ENCODE measurements around the gene ATG2B.

Gene ATG2B

GRCh38 chr14:96275177-96276112 lies 87.7 kb downstream of the ATG2B start:
- no peaks in the 10 kb centered on the region for H3K36me3 ChIP-seq (ENCODE audit: control insufficient read depth, insufficient read depth, low read length)
- no peaks in the 10 kb centered on the region for H3K9me3 ChIP-seq (ENCODE audit: control insufficient read depth, low read length)
- H3K27me3 ChIP-seq (ENCODE audit: control insufficient read depth, insufficient read depth, low read length, poor library complexity, severe bottlenecking): no peaks in the 10 kb centered on the region
- no peaks in the 10 kb centered on the region for H3K4me1 ChIP-seq (ENCODE audit: control insufficient read depth, insufficient read depth, low read length)
- H3K4me3 ChIP-seq (ENCODE audit: insufficient read depth, low read depth, low read length): no peak overlapping the region
- WGBS, 2 experiments: 28 to 31% methylated on average over 15 to 17 of the region's 17 CpGs
- H3K27ac ChIP-seq (ENCODE audit: insufficient read depth, low read depth, low read length, poor library complexity, severe bottlenecking): no peak overlapping the region

- Histone ChIP-seq H3K27me3 (ENCODE audit: control insufficient read depth, insufficient read depth, low read length, poor library complexity, severe bottlenecking) (no peaks in the 10 kb centered on the region), H3K4me1 (ENCODE audit: control insufficient read depth, insufficient read depth, low read length) (no peaks in the 10 kb centered on the region), H3K36me3 (ENCODE audit: control insufficient read depth, insufficient read depth, low read length) (no peaks in the 10 kb centered on the region), H3K4me3 (ENCODE audit: insufficient read depth, low read depth, low read length) (no peak overlapping the region), H3K27ac (ENCODE audit: insufficient read depth, low read depth, low read length, poor library complexity, severe bottlenecking) (no peak overlapping the region), H3K9me3 (ENCODE audit: control insufficient read depth, low read length) (no peaks in the 10 kb centered on the region)
- WGBS, 2 experiments: 95 to 97% methylated on average over 6 of the region's 6 CpGs
Observed at GRCh38 chr14:96274543-96274942, 88.6 kb downstream of the ATG2B start.

- Histone ChIP-seq H3K27ac (ENCODE audit: insufficient read depth, low read depth, low read length, poor library complexity, severe bottlenecking) (no peak overlapping the region), H3K27me3 (ENCODE audit: control insufficient read depth, insufficient read depth, low read length, poor library complexity, severe bottlenecking) (no peaks in the 10 kb centered on the region), H3K9me3 (ENCODE audit: control insufficient read depth, low read length) (no peaks in the 10 kb centered on the region), H3K4me1 (ENCODE audit: control insufficient read depth, insufficient read depth, low read length) (no peaks in the 10 kb centered on the region), H3K36me3 (ENCODE audit: control insufficient read depth, insufficient read depth, low read length) (no peaks in the 10 kb centered on the region), H3K4me3 (ENCODE audit: insufficient read depth, low read depth, low read length) (no peak overlapping the region)
- WGBS, 2 experiments: 87 to 92% methylated on average over 5 of the region's 5 CpGs
Observed at GRCh38 chr14:96274122-96274521, 89.0 kb downstream of the ATG2B start.

- WGBS, 2 experiments: 88% methylated on average over 5 of the region's 5 CpGs
- Histone ChIP-seq H3K36me3 (ENCODE audit: control insufficient read depth, insufficient read depth, low read length) (no peaks in the 10 kb centered on the region), H3K4me3 (ENCODE audit: insufficient read depth, low read depth, low read length) (no peak overlapping the region), H3K4me1 (ENCODE audit: control insufficient read depth, insufficient read depth, low read length) (no peaks in the 10 kb centered on the region), H3K27me3 (ENCODE audit: control insufficient read depth, insufficient read depth, low read length, poor library complexity, severe bottlenecking) (no peaks in the 10 kb centered on the region), H3K27ac (ENCODE audit: insufficient read depth, low read depth, low read length, poor library complexity, severe bottlenecking) (no peak overlapping the region), H3K9me3 (ENCODE audit: control insufficient read depth, low read length) (no peaks in the 10 kb centered on the region)
Observed at GRCh38 chr14:96273629-96274028, 89.5 kb downstream of the ATG2B start.

- H3K27ac ChIP-seq (ENCODE audit: insufficient read depth, low read depth, low read length, poor library complexity, severe bottlenecking): no peak overlapping the region
Observed at GRCh38 chr14:96272777-96273473, 90.2 kb downstream of the ATG2B start.

GRCh38 chr14:96271421-96271762 lies 91.7 kb downstream of the ATG2B start:
- H3K4me3 ChIP-seq (ENCODE audit: insufficient read depth, low read depth, low read length): no peak overlapping the region
- no peaks in the 10 kb centered on the region for H3K36me3 ChIP-seq (ENCODE audit: control insufficient read depth, insufficient read depth, low read length)
- no peaks in the 10 kb centered on the region for H3K27me3 ChIP-seq (ENCODE audit: control insufficient read depth, insufficient read depth, low read length, poor library complexity, severe bottlenecking)
- H3K27ac ChIP-seq (ENCODE audit: insufficient read depth, low read depth, low read length, poor library complexity, severe bottlenecking): no peak overlapping the region
- WGBS, 2 experiments: 95 to 97% methylated on average over 1 of the region's 1 CpG
- H3K4me1 ChIP-seq (ENCODE audit: control insufficient read depth, insufficient read depth, low read length): no peaks in the 10 kb centered on the region
- no peaks in the 10 kb centered on the region for H3K9me3 ChIP-seq (ENCODE audit: control insufficient read depth, low read length)

More at GRCh38 chr14:96272777-96273473, 90.2 kb downstream of the ATG2B start:
- no peaks in the 10 kb centered on the region for H3K9me3 ChIP-seq (ENCODE audit: control insufficient read depth, low read length)
- no peaks in the 10 kb centered on the region for H3K36me3 ChIP-seq (ENCODE audit: control insufficient read depth, insufficient read depth, low read length)
- H3K4me3 ChIP-seq (ENCODE audit: insufficient read depth, low read depth, low read length): no peak overlapping the region
- H3K27me3 ChIP-seq (ENCODE audit: control insufficient read depth, insufficient read depth, low read length, poor library complexity, severe bottlenecking): no peaks in the 10 kb centered on the region
- 58 to 59% methylated on average over 3 of the region's 3 CpGs for WGBS, 2 experiments
- no peaks in the 10 kb centered on the region for H3K4me1 ChIP-seq (ENCODE audit: control insufficient read depth, insufficient read depth, low read length)

- H3K27ac ChIP-seq (ENCODE audit: insufficient read depth, low read depth, low read length, poor library complexity, severe bottlenecking): no peak overlapping the region
- no peak overlapping the region for H3K4me3 ChIP-seq (ENCODE audit: insufficient read depth, low read depth, low read length)
- H3K36me3 ChIP-seq (ENCODE audit: control insufficient read depth, insufficient read depth, low read length): no peaks in the 10 kb centered on the region
- 86 to 93% methylated on average over 8 of the region's 8 CpGs for whole genome bisulfite sequencing, 2 experiments
- H3K9me3 ChIP-seq (ENCODE audit: control insufficient read depth, low read length): no peaks in the 10 kb centered on the region
- H3K4me1 ChIP-seq (ENCODE audit: control insufficient read depth, insufficient read depth, low read length): no peaks in the 10 kb centered on the region
- H3K27me3 ChIP-seq (ENCODE audit: control insufficient read depth, insufficient read depth, low read length, poor library complexity, severe bottlenecking): no peaks in the 10 kb centered on the region
Observed at GRCh38 chr14:96270565-96271420, 92.3 kb downstream of the ATG2B start.

GRCh38 chr14:96269359-96269710 lies 93.8 kb downstream of the ATG2B start:
- H3K4me3 ChIP-seq (ENCODE audit: insufficient read depth, low read depth, low read length): no peak overlapping the region
- no peaks in the 10 kb centered on the region for H3K27me3 ChIP-seq (ENCODE audit: control insufficient read depth, insufficient read depth, low read length, poor library complexity, severe bottlenecking)
- H3K9me3 ChIP-seq (ENCODE audit: control insufficient read depth, low read length): no peaks in the 10 kb centered on the region
- H3K27ac ChIP-seq (ENCODE audit: insufficient read depth, low read depth, low read length, poor library complexity, severe bottlenecking): no peak overlapping the region
- whole genome bisulfite sequencing, 2 experiments: 91% methylated on average over 10 of the region's 10 CpGs
- H3K36me3 ChIP-seq (ENCODE audit: control insufficient read depth, insufficient read depth, low read length): no peaks in the 10 kb centered on the region
- H3K4me1 ChIP-seq (ENCODE audit: control insufficient read depth, insufficient read depth, low read length): no peaks in the 10 kb centered on the region

- Histone ChIP-seq H3K36me3 (ENCODE audit: control insufficient read depth, insufficient read depth, low read length) (no peaks in the 10 kb centered on the region), H3K4me3 (ENCODE audit: insufficient read depth, low read depth, low read length) (no peak overlapping the region), H3K27ac (ENCODE audit: insufficient read depth, low read depth, low read length, poor library complexity, severe bottlenecking) (no peak overlapping the region), H3K4me1 (ENCODE audit: control insufficient read depth, insufficient read depth, low read length) (no peaks in the 10 kb centered on the region), H3K27me3 (ENCODE audit: control insufficient read depth, insufficient read depth, low read length, poor library complexity, severe bottlenecking) (no peaks in the 10 kb centered on the region), H3K9me3 (ENCODE audit: control insufficient read depth, low read length) (no peaks in the 10 kb centered on the region)
- WGBS, 2 experiments: 91% methylated on average over 22 of the region's 22 CpGs
Observed at GRCh38 chr14:96268431-96269358, 94.4 kb downstream of the ATG2B start.

All from ectodermal cell (in vitro differentiated cells).